Mesenchymal stem cell (in vitro differentiated cells and primary cell): ENCODE results near the gene STMN3.

ENCODE experiments used
- DNase-seq: peaks from one replicate; pipeline ENCODE4 v3.0.0-alpha.2; 2013
- H2AFZ ChIP-seq: one replicate; pipeline ENCODE4 v1.6.1; 2013; ENCODE audit warnings: low read depth, mild to moderate bottlenecking, control low read depth, inconsistent platforms, low read length, moderate library complexity
- H2AK5ac ChIP-seq: 2 replicates; pipeline ENCODE4 v1.6.1; 2013; ENCODE audit warnings: low read length, moderate library complexity, mild to moderate bottlenecking, inconsistent platforms; ENCODE audit not compliant: severe bottlenecking
- H2BK120ac ChIP-seq: one replicate; pipeline ENCODE4 v1.6.1; 2013; ENCODE audit warnings: low read depth, mild to moderate bottlenecking, inconsistent platforms, low read length, moderate library complexity
- H2BK12ac ChIP-seq, 2 experiments: one replicate each; pipeline ENCODE4 v1.6.1; 2013; ENCODE audit warnings: inconsistent platforms in 2 of 2, low read length in 2 of 2, mild to moderate bottlenecking in 2 of 2, moderate library complexity in 2 of 2, control low read depth in 1 of 2
- H2BK15ac ChIP-seq: one replicate; pipeline ENCODE4 v1.6.1; 2013; ENCODE audit warnings: mild to moderate bottlenecking, low read depth, inconsistent platforms; ENCODE audit not compliant: poor library complexity, severe bottlenecking
- H2BK5ac ChIP-seq: 2 replicates; pipeline ENCODE4 v1.6.1; 2013; ENCODE audit warnings: low read depth, mild to moderate bottlenecking, low read length, control low read depth, inconsistent platforms; ENCODE audit not compliant: poor library complexity, severe bottlenecking
- H3K14ac ChIP-seq, 2 experiments: one replicate each; pipeline ENCODE4 v1.6.1; 2013; ENCODE audit warnings: inconsistent platforms in 2 of 2, low read length in 2 of 2, control low read depth in 1 of 2, mild to moderate bottlenecking in 1 of 2, moderate library complexity in 1 of 2
- H3K18ac ChIP-seq, 2 experiments: one replicate each; pipeline ENCODE4 v1.6.1; 2013; ENCODE audit warnings: inconsistent platforms in 2 of 2, low read length in 2 of 2, control low read depth in 1 of 2, low read depth in 1 of 2, mild to moderate bottlenecking in 1 of 2
- H3K23ac ChIP-seq, 2 experiments: one replicate each; pipeline ENCODE4 v1.6.1; 2013; ENCODE audit warnings: inconsistent platforms in 2 of 2, low read length in 2 of 2, mild to moderate bottlenecking in 2 of 2, moderate library complexity in 2 of 2, control low read depth in 1 of 2
- H3K27ac ChIP-seq: 2 replicates; pipeline ENCODE4 v1.5.1; 2013; ENCODE audit warnings: mild to moderate bottlenecking, moderate library complexity, low read length, control low read depth, inconsistent platforms; ENCODE audit not compliant: poor library complexity, severe bottlenecking
- H3K27me3 ChIP-seq, 2 experiments: 2 replicates each; pipeline versions ENCODE4 v1.6.1 to v1.7.0; 2013; ENCODE audit warnings: low read length in 2 of 2, mild to moderate bottlenecking in 2 of 2, moderate library complexity in 2 of 2, control low read depth in 1 of 2, inconsistent platforms in 1 of 2; ENCODE audit not compliant: control insufficient read depth in 1 of 2, insufficient read depth in 1 of 2
- H3K36me3 ChIP-seq, 2 experiments: 2 replicates each; pipeline versions ENCODE4 v1.6.1 to v1.7.0; 2013; ENCODE audit warnings: low read length in 2 of 2, control low read depth in 1 of 2, inconsistent platforms in 1 of 2, low read depth in 1 of 2, mild to moderate bottlenecking in 1 of 2; ENCODE audit not compliant: insufficient read depth in 2 of 2, control insufficient read depth in 1 of 2
- H3K4ac ChIP-seq, 2 experiments: one replicate each; pipeline ENCODE4 v1.6.1; 2013; ENCODE audit warnings: inconsistent platforms in 2 of 2, low read length in 2 of 2, mild to moderate bottlenecking in 2 of 2, moderate library complexity in 2 of 2, control low read depth in 1 of 2, low read depth in 1 of 2
- H3K4me1 ChIP-seq: 2 replicates; pipeline ENCODE4 v1.6.1; 2013; ENCODE audit warnings: low read depth, low read length, control low read depth; ENCODE audit not compliant: control insufficient read depth, insufficient read depth
- H3K4me2 ChIP-seq: 2 replicates; pipeline ENCODE4 v1.6.1; 2013; ENCODE audit warnings: low read length, mild to moderate bottlenecking, inconsistent platforms; ENCODE audit not compliant: poor library complexity, severe bottlenecking
- H3K4me3 ChIP-seq, 2 experiments: 2 replicates each; pipeline versions ENCODE4 v1.5.1 to v1.7.0; 2013; ENCODE audit warnings: low read length in 2 of 2, mild to moderate bottlenecking in 2 of 2, control low read depth in 1 of 2, low read depth in 1 of 2; ENCODE audit not compliant: insufficient read depth in 1 of 2
- H3K79me1 ChIP-seq: replicated peaks from 2 replicates; pipeline ENCODE4 v1.6.1; 2013; ENCODE audit warnings: mild to moderate bottlenecking, control low read depth, low read length, inconsistent platforms; ENCODE audit not compliant: poor library complexity, severe bottlenecking
- H3K9ac ChIP-seq: 2 replicates; pipeline ENCODE4 v1.7.0; 2013; ENCODE audit warnings: mild to moderate bottlenecking, low read length, moderate library complexity
- H3K9me3 ChIP-seq: 2 replicates; pipeline ENCODE4 v1.7.0; 2013; ENCODE audit warnings: mild to moderate bottlenecking, low read length; ENCODE audit not compliant: control insufficient read depth
- H4K8ac ChIP-seq: one replicate; pipeline ENCODE4 v1.6.1; 2013; ENCODE audit warnings: inconsistent platforms, mild to moderate bottlenecking, low read length, moderate library complexity
- H4K91ac ChIP-seq: one replicate; pipeline ENCODE4 v1.6.1; 2013; ENCODE audit warnings: mild to moderate bottlenecking, low read length, inconsistent platforms
- WGBS: methylation state at CpG from one replicate; pipeline ENCODE4 v1.1.7; 2013; ENCODE audit warnings: mixed read lengths; 5-methylcytosine and 5-hydroxymethylcytosine counted together

Gene STMN3

DNA sequence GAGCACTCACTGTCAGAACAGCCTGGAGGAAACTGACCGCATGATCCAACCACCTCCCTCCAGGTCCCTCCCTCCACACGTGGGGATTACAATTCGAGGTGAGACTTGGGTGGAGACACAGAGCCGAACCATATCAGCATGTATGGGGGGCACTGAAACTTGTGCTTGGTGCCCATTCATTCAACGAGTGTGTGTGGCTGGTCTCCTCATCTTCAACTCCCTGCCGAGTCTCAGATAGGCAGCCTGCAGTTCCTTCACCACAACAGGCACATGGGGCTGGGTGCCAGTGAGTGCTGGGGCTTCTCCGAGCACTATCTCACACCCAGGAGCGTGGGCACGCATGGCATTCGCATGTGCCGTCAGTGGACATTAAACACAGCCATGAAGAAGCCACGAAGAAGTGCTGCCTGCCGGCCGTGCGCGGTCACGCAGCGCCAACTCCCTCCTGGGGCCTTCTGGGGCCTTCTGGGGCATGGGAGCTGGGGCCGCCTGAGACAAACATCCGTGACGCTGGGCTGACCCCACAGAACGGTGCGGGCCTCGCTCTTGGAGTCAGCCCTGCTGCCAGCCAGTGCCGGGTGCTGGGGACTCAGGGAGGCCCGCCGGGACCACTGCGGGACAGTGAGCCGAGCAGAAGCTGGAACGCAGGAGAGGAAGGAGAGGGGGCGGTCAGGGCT is 4.2 kb upstream of the STMN3 start:
- peaks cover 22% of the 10 kb centered on the region for H3K79me1 ChIP-seq
- H3K36me3 ChIP-seq: peaks cover 19 to 22% of the 10 kb centered on the region in 2 experiments
- peak overlapping the region in 1 of 2 experiments; percentile 58 for H2BK12ac ChIP-seq
- H3K9me3 ChIP-seq: no peaks in the 10 kb centered on the region
- 86% methylated on average over 31 of the region's 31 CpGs for WGBS
- H2BK15ac ChIP-seq: no peak overlapping the region
- no peak overlapping the region for H3K14ac ChIP-seq
- H3K4me2 ChIP-seq: no peak overlapping the region
- H3K27ac ChIP-seq: no peak overlapping the region
- H3K27me3 ChIP-seq: peaks cover 0 to 7% of the 10 kb centered on the region in 2 experiments
- H3K23ac ChIP-seq: no peak overlapping the region
- H2AFZ ChIP-seq: peak overlapping the region; percentile 94
- H3K4me3 ChIP-seq: peak overlapping the region in 1 of 2 experiments; percentile 94
- H3K4ac ChIP-seq: peak overlapping the region; percentile 83 to 90
- H2AK5ac ChIP-seq: no peak overlapping the region
- peak overlapping the region; percentile 97 for H3K9ac ChIP-seq
- peak overlapping the region; percentile 21 for H2BK120ac ChIP-seq
- DNase-seq: no peak
- H4K8ac ChIP-seq: peak overlapping the region; percentile 97
- peaks cover 30% of the 10 kb centered on the region for H3K4me1 ChIP-seq
- H2BK5ac ChIP-seq: no peak overlapping the region
- peak overlapping the region in 1 of 2 experiments; percentile 74 for H3K18ac ChIP-seq
- peak overlapping the region; percentile 64 for H4K91ac ChIP-seq

GRCh38 chr20:63656451-63656850 is 3.2 kb upstream of the STMN3 start:
- peaks cover 38% of the 10 kb centered on the region for H3K4me1 ChIP-seq
- no peak overlapping the region for H4K8ac ChIP-seq
- no peak overlapping the region for H3K18ac ChIP-seq
- no peak overlapping the region for H3K4me2 ChIP-seq
- peaks cover 0 to 15% of the 10 kb centered on the region in 2 experiments for H3K27me3 ChIP-seq
- H3K23ac ChIP-seq: no peak overlapping the region
- 90% methylated on average over 3 of the region's 3 CpGs for WGBS
- no peak overlapping the region for H2AK5ac ChIP-seq
- peaks cover 14% of the 10 kb centered on the region for H3K79me1 ChIP-seq
- no peak overlapping the region for H2BK15ac ChIP-seq
- H2BK5ac ChIP-seq: no peak overlapping the region
- no peaks in the 10 kb centered on the region for H3K9me3 ChIP-seq
- H2AFZ ChIP-seq: no peak overlapping the region
- no peak overlapping the region for H3K14ac ChIP-seq
- H3K36me3 ChIP-seq: peaks cover 10 to 13% of the 10 kb centered on the region in 2 experiments
- no peak overlapping the region for H3K9ac ChIP-seq
- H3K27ac ChIP-seq: no peak overlapping the region
- H3K4me3 ChIP-seq: no peak overlapping the region
- no peak for DNase-seq
- no peak overlapping the region for H2BK12ac ChIP-seq
- H2BK120ac ChIP-seq: no peak overlapping the region
- no peak overlapping the region for H4K91ac ChIP-seq
- H3K4ac ChIP-seq: no peak overlapping the region

GRCh38 chr20:63655249-63655648 is 2.0 kb upstream of the STMN3 start:
- Histone ChIP-seq H3K9ac (no peak overlapping the region), H3K79me1 (peaks cover 5% of the 10 kb centered on the region), H3K4me3 (no peak overlapping the region), H2BK5ac (no peak overlapping the region), H2BK120ac (no peak overlapping the region), H2AK5ac (no peak overlapping the region), H3K9me3 (no peaks in the 10 kb centered on the region), H2AFZ (no peak overlapping the region), H4K91ac (no peak overlapping the region), H3K18ac (no peak overlapping the region), H3K27me3 (peaks cover 0 to 19% of the 10 kb centered on the region in 2 experiments), H3K14ac (no peak overlapping the region), H3K4me1 (peaks cover 41% of the 10 kb centered on the region), H2BK15ac (no peak overlapping the region), H2BK12ac (no peak overlapping the region), H3K23ac (no peak overlapping the region), H3K4me2 (no peak overlapping the region), H3K4ac (no peak overlapping the region), H3K27ac (no peak overlapping the region), H4K8ac (no peak overlapping the region), H3K36me3 (peaks cover 0 to under 1% of the 10 kb centered on the region in 2 experiments)
- WGBS: 91% methylated on average over 4 of the region's 4 CpGs
- no peak for DNase-seq

- H2AFZ ChIP-seq: no peak overlapping the region
- H3K9ac ChIP-seq: no peak overlapping the region
- no peak overlapping the region for H4K91ac ChIP-seq
- H3K4me3 ChIP-seq: no peak overlapping the region
- no peaks in the 10 kb centered on the region for H3K36me3 ChIP-seq
- H2AK5ac ChIP-seq: no peak overlapping the region
- peak overlapping the region in 1 of 2 experiments; percentile 88 for H2BK12ac ChIP-seq
- no peaks in the 10 kb centered on the region for H3K9me3 ChIP-seq
- H3K4me2 ChIP-seq: no peak overlapping the region
- no peak overlapping the region for H2BK120ac ChIP-seq
- no peaks in the 10 kb centered on the region for H3K79me1 ChIP-seq
- peak overlapping the region in 1 of 2 experiments; percentile 95 for H3K18ac ChIP-seq
- H2BK5ac ChIP-seq: no peak overlapping the region
- H3K27ac ChIP-seq: no peak overlapping the region
- H3K14ac ChIP-seq: peak overlapping the region in 1 of 2 experiments; percentile 7
- H3K4me1 ChIP-seq: peaks cover 37% of the 10 kb centered on the region
- no peak overlapping the region for H2BK15ac ChIP-seq
- H3K27me3 ChIP-seq: peaks cover 0 to 19% of the 10 kb centered on the region in 2 experiments
- H3K4ac ChIP-seq: peak overlapping the region in 1 of 2 experiments; percentile 72
- H4K8ac ChIP-seq: no peak overlapping the region
- peak overlapping the region in 1 of 2 experiments; percentile 61 for H3K23ac ChIP-seq
- no peak for DNase-seq
- WGBS: 63% methylated on average over 13 of the region's 15 CpGs
Observed at GRCh38 chr20:63653974-63654668, 897 bp upstream of the STMN3 start.
